Thymus (tissue), 11 donors: ENCODE results near the gene DEFB125. TPM values are rescaled to one million over a fixed set of nuclear protein-coding genes. Genes with fewer than 3 reads are reported as not detected.

Experiments used
- DNase-seq, 9 donors: peaks; one replicate each; pipeline ENCODE4 v3.0.0-alpha.2; 2013; ENCODE audit warnings: low spot score in 9 of 9, low read depth in 6 of 9, missing footprints in 1 of 9
- H3K27ac ChIP-seq, 2 donors: one replicate each; pipeline ENCODE4 v1.5.1; 2013; ENCODE audit warnings: control low read depth in 1 of 2, low read depth in 1 of 2, low read length in 1 of 2, mild to moderate bottlenecking in 1 of 2, moderate library complexity in 1 of 2
- H3K27me3 ChIP-seq, 2 donors: one replicate each; pipeline ENCODE4 v1.5.1; 2013; ENCODE audit warnings: low read length in 1 of 2; ENCODE audit not compliant: control insufficient read depth in 2 of 2, insufficient read depth in 1 of 2
- H3K36me3 ChIP-seq, 2 donors: one replicate each; pipeline ENCODE4 v1.5.1; 2013; ENCODE audit warnings: low read length in 1 of 2, mild to moderate bottlenecking in 1 of 2, moderate library complexity in 1 of 2; ENCODE audit not compliant: control insufficient read depth in 2 of 2, insufficient read depth in 2 of 2
- H3K4me1 ChIP-seq, 2 donors: one replicate each; pipeline ENCODE4 v1.5.1; 2013; ENCODE audit warnings: low read length in 2 of 2; ENCODE audit not compliant: control insufficient read depth in 2 of 2, insufficient read depth in 2 of 2
- H3K4me3 ChIP-seq, 2 donors: one replicate each; pipeline ENCODE4 v1.5.1; 2013; ENCODE audit warnings: low read length in 2 of 2, control low read depth in 1 of 2, mild to moderate bottlenecking in 1 of 2
- H3K9me3 ChIP-seq, 2 donors: one replicate each; pipeline ENCODE4 v1.5.1; 2013; ENCODE audit warnings: low read length in 1 of 2, mild to moderate bottlenecking in 1 of 2; ENCODE audit not compliant: control insufficient read depth in 2 of 2, insufficient read depth in 1 of 2
- WGBS: extraction: QIAGEN DNeasy Blood & Tissue Kit; methylation state at CpG from one replicate; pipeline ENCODE4 v1.1.7; 2013; 5-methylcytosine and 5-hydroxymethylcytosine counted together
- polyA plus RNA-seq: library from polyadenylated mRNA; stranded (reverse); fragments of 200-250 nt; gene quantifications from one replicate; pipeline ENCODE4 v1.2.3, GENCODE V29; 2013
- total RNA-seq: library from RNA; stranded (reverse); fragments of 120-200 nt; gene quantifications from one replicate; pipeline ENCODE4 v1.2.4, GENCODE V29; 2013
- donor health status: healthy.

DEFB125 gene
- total and polyA plus RNA-seq, 2 donors, result 0.09 TPM; not detected in 1

- Histone ChIP-seq H3K27ac (no peak overlapping the region), H3K4me1 (no peaks in the 10 kb centered on the region), H3K36me3 (no peaks in the 10 kb centered on the region), H3K27me3 (no peaks in the 10 kb centered on the region), H3K4me3 (no peak overlapping the region), H3K9me3 (peaks cover 0 to 6% of the 10 kb centered on the region in 2 donors)
- 95% methylated on average over 11 of the region's 11 CpGs for whole genome bisulfite sequencing
- no peak for DNase-seq
Measured at GRCh38 chr20:137668-138490, 50.4 kb downstream of the DEFB125 start.

- H3K27ac ChIP-seq, result no peak within 1 kb of the TSS
- peaks cover 0 to 6% of the 10 kb centered on the region in 2 donors for H3K9me3 ChIP-seq
- peaks cover 0 to 2% of the 10 kb centered on the region in 2 donors for H3K27me3 ChIP-seq
- H3K4me3 ChIP-seq, result no peak within 1 kb of the TSS
- 78% methylated on average over 1 of the region's 1 CpG for WGBS
- H3K36me3 ChIP-seq, result no peaks in the 10 kb centered on the region
- no peak for DNase-seq
- H3K4me1 ChIP-seq, result no peaks in the 10 kb centered on the region
Measured at GRCh38 chr20:142290-142689, 54.8 kb downstream of the DEFB125 start, which contains the start of gene DEFB126. Gene DEFB126, plus strand, starts transcription at chr20:142590. Its CDS starts 39 bp downstream, at chr20:142629.

GRCh38 chr20:145877-146276, 58.4 kb downstream of the DEFB125 start:
- H3K9me3 ChIP-seq, result no peaks in the 10 kb centered on the region
- H3K36me3 ChIP-seq, result no peaks in the 10 kb centered on the region
- WGBS, result 75% methylated on average over 2 of the region's 2 CpGs
- H3K4me1 ChIP-seq, result no peaks in the 10 kb centered on the region
- H3K27ac ChIP-seq, result no peak overlapping the region
- H3K4me3 ChIP-seq, result no peak overlapping the region
- peaks cover 0 to 2% of the 10 kb centered on the region in 2 donors for H3K27me3 ChIP-seq
- DNase-seq, result no peak

Other genes starting within 250 kb of the DEFB125 start
- gene DEFB126, start 54.9 kb downstream of the DEFB125 start, total RNA-seq, result not detected
- not detected for gene DEFB126, start 54.9 kb downstream of the DEFB125 start, polyA plus RNA-seq
- gene DEFB127, start 69.8 kb downstream of the DEFB125 start, total RNA-seq, result not detected
- not detected for gene DEFB127, start 69.8 kb downstream of the DEFB125 start, polyA plus RNA-seq
- gene DEFB128, start 102.0 kb downstream of the DEFB125 start, total RNA-seq, result not detected
- not detected for gene DEFB128, start 102.0 kb downstream of the DEFB125 start, polyA plus RNA-seq
- gene DEFB129, start 139.6 kb downstream of the DEFB125 start, total RNA-seq, result not detected
- not detected for gene DEFB129, start 139.6 kb downstream of the DEFB125 start, polyA plus RNA-seq
- not detected for gene DEFB132, start 170.1 kb downstream of the DEFB125 start, total RNA-seq
- 0.07 TPM for gene DEFB132, start 170.1 kb downstream of the DEFB125 start, polyA plus RNA-seq
- 1.2 TPM for gene C20orf96, start 203.1 kb downstream of the DEFB125 start, total RNA-seq
- gene C20orf96, start 203.1 kb downstream of the DEFB125 start, polyA plus RNA-seq, result 4.3 TPM
- 28.5 TPM for gene ZCCHC3, start 209.9 kb downstream of the DEFB125 start, total RNA-seq
- 21.8 TPM for gene ZCCHC3, start 209.9 kb downstream of the DEFB125 start, polyA plus RNA-seq
- 2.5 TPM for gene SOX12, start 237.9 kb downstream of the DEFB125 start, total RNA-seq
- gene SOX12, start 237.9 kb downstream of the DEFB125 start, polyA plus RNA-seq, result 4.7 TPM